GM12865 (cell line): ENCODE measurements around the gene TFRC.
"Not testable (repeated sequence)": the region's sequence is repeated elsewhere in the genome, so short reads cannot be mapped to it uniquely, and the experiment has no call there.

ENCODE experiments used
- DNase-seq: peaks from one replicate; pipeline ENCODE4 v3.0.0; 2010; ENCODE audit warnings: low read depth
- H3K4me3 ChIP-seq: 2 replicates; pipeline ENCODE4 v1.5.1; 2011; ENCODE audit warnings: mild to moderate bottlenecking, low read depth, low read length, control low read depth
- CTCF ChIP-seq: IDR thresholded peaks from 2 replicates; pipeline ENCODE4 v1.5.1; 2011; ENCODE audit warnings: low read length, control low read depth, low read depth, inconsistent platforms; ENCODE audit not compliant: insufficient read depth; ENCODE audit errors: missing control alignments

Gene TFRC

DNA sequence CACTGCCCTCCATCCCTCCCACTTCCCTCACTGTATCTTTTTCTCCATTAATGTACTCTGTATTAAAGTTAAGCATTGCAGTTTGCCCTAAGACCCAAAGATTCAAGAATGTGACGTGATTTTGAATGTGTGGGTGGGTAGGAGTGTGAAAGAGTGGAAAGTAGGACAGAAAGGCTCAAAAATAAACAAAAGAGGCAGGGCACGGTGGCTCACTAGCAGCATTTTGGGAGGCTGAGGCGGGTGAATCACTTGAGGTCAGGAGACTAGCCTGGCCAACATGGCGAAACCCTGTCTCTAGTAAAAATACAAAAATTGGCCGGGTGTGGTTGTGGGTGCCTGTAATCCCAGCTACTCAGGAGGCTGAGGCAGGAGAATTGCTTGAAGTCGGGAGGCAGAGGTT lies 18.4 kb downstream of the TFRC start:
- DNase-seq = no peak
- no peak for TF ChIP-seq CTCF
- no peak overlapping the region for H3K4me3 ChIP-seq

- no peak overlapping the region for H3K4me3 ChIP-seq
- TF ChIP-seq CTCF = no peak
- DNase-seq = no peak
Observed at GRCh38 chr3:196063049-196063448, 18.8 kb downstream of the TFRC start.

- H3K4me3 ChIP-seq = no peak overlapping the region
- no peak for TF ChIP-seq CTCF
- no peak for DNase-seq
Observed at GRCh38 chr3:196060834-196061233, 21.1 kb downstream of the TFRC start.

- H3K4me3 ChIP-seq = no peak overlapping the region
- TF ChIP-seq CTCF = no peak
- DNase-seq = no peak
Observed at GRCh38 chr3:196057760-196058331, 24.0 kb downstream of the TFRC start.

DNA sequence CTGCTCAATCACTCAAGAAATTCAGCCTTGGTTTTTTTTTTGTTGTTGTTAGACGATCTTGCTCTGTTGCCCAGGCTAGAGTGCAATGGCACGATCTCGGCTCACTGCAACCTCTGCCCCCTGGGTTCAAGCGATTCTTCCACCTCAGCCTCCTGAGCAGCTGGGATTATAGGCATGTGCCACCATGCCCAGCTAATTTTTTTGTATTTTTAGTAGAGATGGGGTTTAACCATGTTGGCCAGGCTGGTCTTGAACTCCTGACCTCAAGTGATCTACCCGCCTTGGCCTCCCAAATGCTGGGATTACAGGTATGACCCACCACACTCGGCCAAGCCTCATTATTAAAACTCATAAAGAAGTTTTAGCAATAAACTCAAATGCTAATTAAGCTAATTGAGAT lies 25.5 kb downstream of the TFRC start:
- not testable (repeated sequence) for H3K4me3 ChIP-seq, DNase-seq

DNA sequence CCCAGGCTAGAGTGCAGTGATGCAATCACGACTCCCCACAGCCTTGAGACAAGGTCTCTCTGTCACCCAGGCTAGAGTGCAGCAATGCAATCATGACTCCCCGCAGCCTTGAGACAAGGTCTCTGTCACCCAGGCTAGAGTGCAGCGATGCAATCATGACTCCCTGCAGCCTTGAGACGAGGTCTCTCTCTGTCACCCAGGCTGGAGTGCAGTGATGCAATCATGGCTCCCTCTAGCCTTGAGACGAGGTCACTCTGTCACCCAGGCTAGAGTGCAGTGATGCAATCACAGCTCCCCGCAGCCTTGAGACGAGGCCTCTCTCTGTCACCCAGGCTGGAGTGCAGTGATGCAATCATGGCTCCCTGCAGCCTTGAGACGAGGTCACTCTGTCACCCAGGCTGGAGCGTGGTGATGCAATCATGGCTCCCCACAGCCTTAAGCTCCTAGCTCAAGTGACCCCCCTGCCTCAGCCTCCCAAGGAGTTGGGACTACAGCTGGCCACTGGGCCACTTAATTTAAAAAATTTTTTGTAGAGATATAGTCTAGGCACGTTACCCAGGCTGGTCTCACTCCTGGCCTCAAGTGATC lies 26.1 kb downstream of the TFRC start:
- DNase-seq = no peak
- no peak overlapping the region for H3K4me3 ChIP-seq
- no peak for TF ChIP-seq CTCF

GRCh38 chr3:196055240-196055639 lies 26.6 kb downstream of the TFRC start:
- DNase-seq = no peak
- H3K4me3 ChIP-seq = no peak overlapping the region
- TF ChIP-seq CTCF = no peak
